Pancreas (tissue), 10 donors: ENCODE data around the gene MRPL22. TPM values are rescaled to one million over a fixed set of nuclear protein-coding genes. Genes with fewer than 3 reads are reported as not detected.
"Not testable (repeated sequence)": the region's sequence is repeated elsewhere in the genome, so short reads cannot be mapped to it uniquely, and the experiment has no call there.

ENCODE experiments used
- ATAC-seq, 4 donors: fragments of 200-7000 bp; cut with Tn5 transposase; one replicate each; pipeline versions ENCODE4 v1.8.0 to v1.9.1; 2020; ENCODE audit warnings: mild to moderate bottlenecking in 4 of 4, moderate library complexity in 4 of 4
- DNase-seq, 6 donors: peaks; one replicate each; pipeline ENCODE4 v3.0.0-alpha.2; 2020
- FAIRE-seq: peaks from 2 replicates; lab custom pipeline; 2012; peaks lifted over from hg19 to GRCh38; lab: Jason Lieb, UNC
- H3K27ac ChIP-seq, 4 donors: fragments of 200-600 bp; sonication (generic); 1 replicate in 3 of 4; 2 replicates in 1 of 4; pipeline versions ENCODE4 v1.5.0 to v1.8.0; 2020
- H3K27me3 ChIP-seq, 4 donors: fragments of 200-600 bp; one replicate each; pipeline ENCODE4 v1.8.0; 2021
- H3K36me3 ChIP-seq, 3 donors: fragments of 200-600 bp; sonication (generic) in 1 of 3; one replicate each; pipeline versions ENCODE4 v1.5.0 to v1.8.0; 2020 to 2021
- H3K4me1 ChIP-seq, 3 donors: fragments of 200-600 bp; one replicate each; pipeline ENCODE4 v1.8.0; 2021
- H3K4me3 ChIP-seq, 4 donors: fragments of 200-600 bp; sonication (generic) in 2 of 4; one replicate each; pipeline versions ENCODE4 v1.5.0 to v1.8.0; 2020 to 2021
- H3K9me3 ChIP-seq, 4 donors: fragments of 200-600 bp; one replicate each; pipeline ENCODE4 v1.8.0; 2021
- WGBS, 2 donors: extraction: QIAGEN DNeasy Blood & Tissue Kit; methylation state at CpG; one replicate each; pipeline ENCODE4 v1.1.7; 2013; 5-methylcytosine and 5-hydroxymethylcytosine counted together
- intact Hi-C, 3 donors: fragments of 100-400 bp; cut with DNase I; formaldehyde crosslinking; loops; one replicate each; pipeline versions ENCODE4 v1.11.1 to v1.14.2; 2022
- polyA plus RNA-seq, 2 donors: library from polyadenylated mRNA; stranded (reverse); fragments of 200-250 nt; gene quantifications; one replicate each; pipeline ENCODE4 v1.2.3, GENCODE V29; 2013
- total RNA-seq, 6 donors: library from RNA; stranded (reverse); fragmentation: NEBNext Ultra II Directional in 4 of 6; extraction: Animal tissue kit (Norgen Biotek cat#: 25700) in 4 of 6; gene quantifications; one replicate each; pipeline versions ENCODE4 v1.2.1 to v1.2.4, GENCODE V29; 2021 to 2023
- TF ChIP-seq, protein P1 (sequence below), 4 donors: fragments of 200-600 bp; sonication (generic) in 3 of 4; IDR thresholded peaks; one replicate each; pipeline versions ENCODE4 v1.5.0 to v1.8.0; 2021; ENCODE audit warnings: antibody characterized with exemption in 4 of 4
- donor health status: healthy with polysubstance abuse.
- donor health status: DM: no; HTN: no; CAD: no; lungs with moderate emphysema.
- donor health status: DM: no; HTN: no; CAD: no.
- donor health status: control.
- donor health status: control.
- donor health status: Bipolar disorder and iron deficiency.
- donor health status: DM: yes; HTN: yes; CAD: no.
- donor health status: DM: no; HTN: no; CAD: no.
- donor health status: DM: no; HTN: no; CAD: no.
- donor health status: DM: yes; HTN: yes; CAD: no.

MRPL22 gene
- total and polyA plus RNA-seq, 8 donors: 11.3 to 29.0 (median 23.0) TPM

DNA sequence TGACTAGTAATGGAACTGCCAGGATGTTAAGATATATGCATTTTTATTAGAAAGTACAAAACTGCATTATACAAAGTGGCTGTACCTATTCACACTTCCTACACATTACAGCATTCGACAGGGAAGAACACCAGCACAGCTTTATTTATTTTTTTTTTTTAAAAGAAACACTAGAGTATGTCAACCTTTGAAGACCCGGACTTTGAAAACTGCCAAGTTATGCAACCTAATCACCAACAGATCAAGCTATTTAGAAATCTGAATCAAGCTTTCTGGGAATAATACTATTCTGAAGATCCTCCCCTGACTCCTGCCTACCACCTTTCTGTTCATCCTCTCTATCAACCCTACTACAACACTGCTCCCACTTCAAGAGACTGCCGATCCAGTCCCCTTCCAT, 7.3 kb upstream of the MRPL22 start:
- peaks cover 0 to 25% (median 0%) of the 10 kb centered on the region in 3 donors for H3K36me3 ChIP-seq
- ATAC-seq: no peak
- 77 to 89% methylated on average over 3 of the region's 3 CpGs for WGBS, 2 donors

DNA sequence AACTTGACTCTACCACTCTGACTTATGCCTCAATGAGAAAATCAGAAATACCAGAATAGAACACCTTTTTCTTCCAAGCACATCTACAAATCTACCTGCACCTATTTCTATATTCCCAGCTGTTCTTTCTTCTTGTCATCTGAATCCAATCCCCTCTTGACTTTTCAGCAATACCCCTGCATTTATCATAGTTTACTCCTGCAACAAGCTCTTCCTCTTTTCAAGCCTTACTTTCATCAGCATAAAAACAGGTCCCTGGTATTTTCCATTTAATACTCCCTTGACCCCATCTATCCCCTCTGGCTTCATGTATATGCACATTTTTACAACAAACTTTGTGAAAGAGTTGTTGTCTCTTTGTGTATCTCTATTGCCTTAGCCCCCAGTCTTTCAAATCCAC, 6.0 kb upstream of the MRPL22 start:
- intact Hi-C loops: no loop called here
- peaks cover 0 to 20% (median 0%) of the 10 kb centered on the region in 3 donors for H3K36me3 ChIP-seq
- TF ChIP-seq, protein P1, sequence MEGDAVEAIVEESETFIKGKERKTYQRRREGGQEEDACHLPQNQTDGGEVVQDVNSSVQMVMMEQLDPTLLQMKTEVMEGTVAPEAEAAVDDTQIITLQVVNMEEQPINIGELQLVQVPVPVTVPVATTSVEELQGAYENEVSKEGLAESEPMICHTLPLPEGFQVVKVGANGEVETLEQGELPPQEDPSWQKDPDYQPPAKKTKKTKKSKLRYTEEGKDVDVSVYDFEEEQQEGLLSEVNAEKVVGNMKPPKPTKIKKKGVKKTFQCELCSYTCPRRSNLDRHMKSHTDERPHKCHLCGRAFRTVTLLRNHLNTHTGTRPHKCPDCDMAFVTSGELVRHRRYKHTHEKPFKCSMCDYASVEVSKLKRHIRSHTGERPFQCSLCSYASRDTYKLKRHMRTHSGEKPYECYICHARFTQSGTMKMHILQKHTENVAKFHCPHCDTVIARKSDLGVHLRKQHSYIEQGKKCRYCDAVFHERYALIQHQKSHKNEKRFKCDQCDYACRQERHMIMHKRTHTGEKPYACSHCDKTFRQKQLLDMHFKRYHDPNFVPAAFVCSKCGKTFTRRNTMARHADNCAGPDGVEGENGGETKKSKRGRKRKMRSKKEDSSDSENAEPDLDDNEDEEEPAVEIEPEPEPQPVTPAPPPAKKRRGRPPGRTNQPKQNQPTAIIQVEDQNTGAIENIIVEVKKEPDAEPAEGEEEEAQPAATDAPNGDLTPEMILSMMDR (IDR thresholded peaks at IDR 0.05): no peak

More for the DNA sequence above, 7.3 kb upstream of the MRPL22 start:
- Histone ChIP-seq H3K9me3 (no peaks in the 10 kb centered on the region), H3K27me3 (no peaks in the 10 kb centered on the region), H3K27ac (no peak overlapping the region), H3K4me3 (no peak overlapping the region), H3K4me1 (peaks cover 0 to 9% (median 5%) of the 10 kb centered on the region in 3 donors)
- intact Hi-C loops: no loop called here
- DNase-seq (no peak), FAIRE-seq (no peak)
- TF ChIP-seq, protein P1 (IDR thresholded peaks at IDR 0.05): no peak

DNA sequence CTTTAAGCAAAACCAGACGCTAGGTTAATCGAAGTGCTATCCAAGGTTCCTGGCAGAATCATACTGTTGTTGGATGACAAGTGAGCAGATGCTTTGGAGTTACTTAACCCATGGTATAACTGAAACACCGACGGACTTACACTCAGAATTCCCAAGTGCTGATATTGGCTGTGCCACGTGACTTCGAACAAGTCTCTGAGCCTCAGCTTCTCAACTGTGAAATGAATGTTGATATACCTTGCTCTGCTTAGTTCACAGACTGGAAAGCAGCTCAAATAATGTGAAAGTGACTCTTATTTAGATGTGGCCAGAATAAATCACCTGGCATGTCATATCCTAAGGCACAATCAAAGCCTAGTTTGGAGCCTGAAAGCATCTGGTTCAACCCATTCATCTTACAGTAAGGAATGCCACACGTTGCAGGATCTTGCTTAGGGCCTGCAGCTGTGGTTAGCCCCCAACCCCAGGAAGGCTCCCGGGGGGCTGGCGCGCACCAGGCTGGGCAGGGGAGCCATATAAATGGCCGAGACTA, 3.6 kb upstream of the MRPL22 start:
- intact Hi-C loops: no loop called here
- H3K4me3 ChIP-seq: peak overlapping the region; percentile 60 to 99 (median 90)
- TF ChIP-seq, protein P1 (IDR thresholded peaks at IDR 0.05): no peak
- 8 to 10% methylated on average over 11 of the region's 11 CpGs for WGBS, 2 donors
- DNase-seq (no peak), ATAC-seq (no peak), FAIRE-seq (no peak)
- no peaks in the 10 kb centered on the region for H3K36me3 ChIP-seq
- no peaks in the 10 kb centered on the region for H3K9me3 ChIP-seq
- H3K4me1 ChIP-seq: peaks cover 3 to 23% (median 12%) of the 10 kb centered on the region in 3 donors
- H3K27me3 ChIP-seq: no peaks in the 10 kb centered on the region
- H3K27ac ChIP-seq: peak overlapping the region in 1 of 4 donors; percentile 13

More for the DNA sequence above, 6.0 kb upstream of the MRPL22 start:
- DNase-seq (no peak), FAIRE-seq (no peak), ATAC-seq (no peak)
- H3K9me3 ChIP-seq: no peaks in the 10 kb centered on the region
- H3K27ac ChIP-seq: no peak overlapping the region
- no peak overlapping the region for H3K4me3 ChIP-seq
- no peaks in the 10 kb centered on the region for H3K27me3 ChIP-seq
- peaks cover 0 to 9% (median 5%) of the 10 kb centered on the region in 3 donors for H3K4me1 ChIP-seq

DNA sequence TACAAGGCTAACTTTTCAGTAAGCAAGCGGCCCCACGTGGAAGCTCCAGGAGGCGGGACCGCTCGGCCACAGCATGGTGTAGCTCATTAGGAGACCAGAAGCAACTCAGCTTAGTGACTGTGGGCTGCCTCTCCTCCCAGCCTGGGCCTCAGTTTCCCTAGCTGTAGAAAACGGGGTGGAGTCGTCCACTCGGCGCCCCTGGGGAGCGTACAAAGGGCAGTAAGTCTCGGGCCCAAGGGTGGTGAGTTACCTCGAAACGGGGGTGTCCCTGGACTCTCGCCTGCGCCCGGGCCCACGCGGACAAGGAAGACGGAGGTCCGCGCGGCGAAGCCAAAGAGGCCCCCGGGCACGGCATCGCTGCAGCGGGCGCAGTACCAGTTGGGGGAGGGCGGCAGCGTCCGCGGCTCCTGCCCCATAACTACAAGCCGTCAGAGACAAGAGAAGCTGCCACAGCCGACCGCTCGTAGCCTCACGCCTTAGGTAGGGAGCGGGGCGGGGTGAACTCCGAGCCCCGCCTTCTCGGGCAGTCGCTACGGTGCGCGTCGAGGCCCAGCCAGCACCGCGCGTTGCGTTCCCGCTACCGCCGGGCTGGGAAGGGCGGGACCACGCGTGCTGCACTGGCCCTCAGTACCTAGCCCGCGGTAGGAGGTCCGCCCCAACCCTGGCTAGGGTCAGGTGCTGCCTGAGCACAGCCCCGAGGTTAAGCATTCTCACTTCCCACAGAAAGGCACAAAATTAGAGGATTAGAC, 3.0 kb upstream of the MRPL22 start, which contains the start of gene GEMIN5:
GEMIN5 (minus strand) TSS at position 494 of the 749 bp plus-strand sequence; CDS start at position 416, 78 bp downstream.
- Histone ChIP-seq H3K27ac (peak within 1 kb of the TSS in 3 of 4 donors; percentile 13 to 33 (median 20)), H3K4me1 (peaks cover 6 to 29% (median 18%) of the 10 kb centered on the region in 3 donors), H3K9me3 (no peaks in the 10 kb centered on the region), H3K4me3 (peak within 1 kb of the TSS; percentile 60 to 99 (median 90)), H3K27me3 (no peaks in the 10 kb centered on the region), H3K36me3 (no peaks in the 10 kb centered on the region)
- FAIRE-seq (no peak), DNase-seq (peak; percentile 79 to 93 (median 86)), ATAC-seq (peak; percentile 95 to 97 (median 96))
- WGBS, 2 donors: 0% methylated on average over 49 to 61 of the region's 61 CpGs
- intact Hi-C loops: no loop called here
- TF ChIP-seq, protein P1 (IDR thresholded peaks at IDR 0.05): no peak

DNA sequence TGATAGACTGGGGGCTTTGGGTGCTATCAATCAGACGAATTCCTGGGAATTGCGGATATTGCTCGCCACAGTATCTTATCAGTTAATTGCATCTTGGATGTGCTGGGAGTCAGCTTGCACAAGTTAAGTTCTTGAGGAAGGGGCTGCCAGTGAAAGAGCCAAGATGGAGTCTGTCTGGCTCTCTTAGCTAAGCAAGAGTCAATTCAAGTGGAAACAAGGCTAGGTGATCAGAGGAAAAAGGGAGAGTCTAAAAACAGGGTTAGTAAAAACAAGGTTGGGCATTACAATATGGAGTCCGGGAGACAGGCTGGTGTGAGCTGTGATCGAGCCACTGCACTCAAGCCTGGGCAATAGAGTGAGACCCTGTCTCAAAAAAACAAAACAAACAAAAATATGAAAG, 1.5 kb upstream of the MRPL22 start:
- H3K4me1 ChIP-seq: peaks cover 6 to 33% (median 20%) of the 10 kb centered on the region in 3 donors
- H3K4me3 ChIP-seq, H3K9me3 ChIP-seq, H3K27me3 ChIP-seq, H3K36me3 ChIP-seq, H3K27ac ChIP-seq, DNase-seq, ATAC-seq, FAIRE-seq, intact Hi-C loops: not testable (repeated sequence)
- 69 to 79% methylated on average over 5 of the region's 5 CpGs for WGBS, 2 donors
